HG02678 (cell line): ENCODE measurements around the gene HOXC10.

Experiments
- ATAC-seq: cut with Tn5 transposase; IDR thresholded peaks from one replicate; pipeline ENCODE4 v1.9.1; 2021; ENCODE audit warnings: mild to moderate bottlenecking, moderate library complexity; ENCODE audit not compliant: unreplicated experiment

Gene HOXC10

GRCh38 chr12:53976823-53977595 is 7.9 kb upstream of the HOXC10 start:
- ATAC-seq: no peak

- no peak for ATAC-seq
Observed at GRCh38 chr12:53977596-53978445, 7.1 kb upstream of the HOXC10 start.

GRCh38 chr12:53978477-53979356 is 6.2 kb upstream of the HOXC10 start:
- ATAC-seq: no peak

- ATAC-seq: no peak
Observed at GRCh38 chr12:53980104-53980801, 4.7 kb upstream of the HOXC10 start.

- ATAC-seq: no peak
Observed at GRCh38 chr12:53980802-53981496, 4.0 kb upstream of the HOXC10 start.

- ATAC-seq: no peak
Observed at GRCh38 chr12:53981634-53982565, 3.0 kb upstream of the HOXC10 start.

GRCh38 chr12:53982648-53983567 is 2.0 kb upstream of the HOXC10 start:
- no peak for ATAC-seq

GRCh38 chr12:53983568-53983949 is 1.4 kb upstream of the HOXC10 start:
- ATAC-seq: no peak

GRCh38 chr12:53983950-53984572 is 885 bp upstream of the HOXC10 start:
- ATAC-seq: no peak

- ATAC-seq: no peak
Observed at GRCh38 chr12:53985692-53985993, 697 bp downstream of the HOXC10 start.

GRCh38 chr12:53985994-53986685 is 1.2 kb downstream of the HOXC10 start:
- ATAC-seq: no peak

GRCh38 chr12:53986686-53987483 is 1.9 kb downstream of the HOXC10 start:
- no peak for ATAC-seq

- no peak for ATAC-seq
Observed at GRCh38 chr12:53987787-53988230, 2.9 kb downstream of the HOXC10 start.

- ATAC-seq: no peak
Observed at GRCh38 chr12:53988541-53989226, 3.7 kb downstream of the HOXC10 start.
